OCI-LY3 (cell line): ENCODE measurements around the gene PPP1R3G.

Experiments
- EZH2phosphoT487 ChIP-seq: fragments of 200-600 bp; shearing (Covaris generic); IDR thresholded peaks from 2 replicates; pipeline ENCODE4 v1.6.1; 2018; ENCODE audit warnings: antibody characterized with exemption, mixed run types, low read depth
- TF ChIP-seq, protein P1 (sequence below): fragments of 200-600, 300-600 bp; sonication (generic); IDR thresholded peaks from 2 replicates; pipeline ENCODE4 v1.5.1; 2014; ENCODE audit warnings: antibody characterized with exemption, low read length, low read depth

DNA sequence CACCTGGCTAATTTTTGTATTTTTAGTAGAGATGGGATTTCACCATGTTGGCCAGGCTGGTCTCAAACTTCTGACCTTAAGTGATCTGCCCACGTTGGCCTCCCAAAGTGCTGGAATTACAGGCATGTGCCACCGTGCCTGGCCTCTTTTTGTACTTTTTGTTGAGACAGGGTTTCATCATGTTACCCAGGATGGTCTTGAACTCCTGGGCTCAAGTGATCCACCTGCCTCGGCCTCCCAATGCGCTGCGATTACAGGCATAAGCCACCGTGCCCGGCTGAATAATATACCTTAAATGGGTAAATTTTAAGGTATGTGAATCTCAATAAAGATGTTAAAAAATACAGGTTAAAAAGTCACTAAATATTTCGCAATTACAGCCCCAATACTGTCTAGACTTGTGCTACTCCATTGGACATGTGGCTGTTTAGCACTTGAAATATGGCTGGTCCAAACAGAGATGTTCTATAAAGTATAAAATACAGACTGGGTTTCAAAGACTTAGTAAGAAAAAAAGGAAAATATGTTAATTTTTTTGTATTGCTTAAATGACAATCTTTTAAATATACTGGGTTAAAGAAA is 42.1 kb downstream of the PPP1R3G start:
- TF ChIP-seq, protein P1, sequence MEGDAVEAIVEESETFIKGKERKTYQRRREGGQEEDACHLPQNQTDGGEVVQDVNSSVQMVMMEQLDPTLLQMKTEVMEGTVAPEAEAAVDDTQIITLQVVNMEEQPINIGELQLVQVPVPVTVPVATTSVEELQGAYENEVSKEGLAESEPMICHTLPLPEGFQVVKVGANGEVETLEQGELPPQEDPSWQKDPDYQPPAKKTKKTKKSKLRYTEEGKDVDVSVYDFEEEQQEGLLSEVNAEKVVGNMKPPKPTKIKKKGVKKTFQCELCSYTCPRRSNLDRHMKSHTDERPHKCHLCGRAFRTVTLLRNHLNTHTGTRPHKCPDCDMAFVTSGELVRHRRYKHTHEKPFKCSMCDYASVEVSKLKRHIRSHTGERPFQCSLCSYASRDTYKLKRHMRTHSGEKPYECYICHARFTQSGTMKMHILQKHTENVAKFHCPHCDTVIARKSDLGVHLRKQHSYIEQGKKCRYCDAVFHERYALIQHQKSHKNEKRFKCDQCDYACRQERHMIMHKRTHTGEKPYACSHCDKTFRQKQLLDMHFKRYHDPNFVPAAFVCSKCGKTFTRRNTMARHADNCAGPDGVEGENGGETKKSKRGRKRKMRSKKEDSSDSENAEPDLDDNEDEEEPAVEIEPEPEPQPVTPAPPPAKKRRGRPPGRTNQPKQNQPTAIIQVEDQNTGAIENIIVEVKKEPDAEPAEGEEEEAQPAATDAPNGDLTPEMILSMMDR = no peak
- no peak for TF ChIP-seq EZH2phosphoT487
